NCI-H2227 (cell line): Measurements from ENCODE around the gene MOCS3.
"Not testable (repeated sequence)": the region's sequence is repeated elsewhere in the genome, so short reads cannot be mapped to it uniquely, and the experiment has no call there.

Experiments used
- DNase-seq: peaks from one replicate; lab custom pipeline; 2025; ENCODE audit not compliant: unreplicated experiment; lab: John Stamatoyannopoulos, UW

The MOCS3 gene

GRCh38 chr20:50931306-50932015, 27.2 kb upstream of the MOCS3 start, which contains the start of gene ADNP:
TSS of gene ADNP (minus strand) at chr20:50931437. CDS start at chr20:50903996, 27,441 bp downstream.
- DNase-seq = peak; percentile 97

- DNase-seq = no peak
Measured at GRCh38 chr20:50932016-50932485, 26.6 kb upstream of the MOCS3 start.

GRCh38 chr20:50932691-50933280, 25.8 kb upstream of the MOCS3 start:
- DNase-seq = no peak

GRCh38 chr20:50933589-50933988, 25.0 kb upstream of the MOCS3 start:
- DNase-seq = no peak

GRCh38 chr20:50943069-50943468, 15.5 kb upstream of the MOCS3 start:
- DNase-seq = no peak

GRCh38 chr20:50948132-50948785, 10.4 kb upstream of the MOCS3 start:
- no peak for DNase-seq

GRCh38 chr20:50953196-50953595, 5.4 kb upstream of the MOCS3 start:
- DNase-seq = no peak

- no peak for DNase-seq
Measured at GRCh38 chr20:50953821-50954220, 4.8 kb upstream of the MOCS3 start.

GRCh38 chr20:50957276-50957675, 1.3 kb upstream of the MOCS3 start:
- no peak for DNase-seq

GRCh38 chr20:50957798-50958614, 612 bp upstream of the MOCS3 start, which contains the start of gene DPM1:
TSS of gene DPM1 (minus strand) at chr20:50958532. CDS start at chr20:50958523, 9 bp downstream.
- peak; percentile 96 for DNase-seq

GRCh38 chr20:50959543-50960126, 1.0 kb downstream of the MOCS3 start:
- DNase-seq = no peak

GRCh38 chr20:50967586-50967985, 9.0 kb downstream of the MOCS3 start:
- DNase-seq = peak; percentile 47

GRCh38 chr20:50968289-50968688, 9.7 kb downstream of the MOCS3 start:
- no peak for DNase-seq

GRCh38 chr20:50969435-50969834, 10.8 kb downstream of the MOCS3 start:
- DNase-seq = no peak

- DNase-seq = no peak
Measured at GRCh38 chr20:50969912-50970311, 11.3 kb downstream of the MOCS3 start.

GRCh38 chr20:50975701-50976330, 17.2 kb downstream of the MOCS3 start:
- DNase-seq = no peak

- no peak for DNase-seq
Measured at GRCh38 chr20:50977066-50978021, 18.7 kb downstream of the MOCS3 start.

GRCh38 chr20:50978533-50978932, 19.9 kb downstream of the MOCS3 start:
- not testable (repeated sequence) for DNase-seq

GRCh38 chr20:50980071-50980681, 21.6 kb downstream of the MOCS3 start:
- no peak for DNase-seq
